ENCODE measurements around the gene PTPRCAP. TPM values are rescaled to one million over a fixed set of nuclear protein-coding genes. Genes with fewer than 3 reads are reported as not detected.

The PTPRCAP gene
- polyA plus RNA-seq, 1 of the 3 experiments (the other 2 are of a cell fraction), result 1.4 TPM

GRCh38 chr11:67452141-67452952 lies 14.9 kb upstream of the PTPRCAP start, which contains the start of gene GPR152:
GPR152 (minus strand) TSS chr11:67452729; CDS start chr11:67452724, 5 bp downstream.
- no peak within 1 kb of the TSS for H3K4me3 ChIP-seq (ENCODE audit: low read depth in 2 of 2, low read length in 1 of 2)
- H3K9me2 ChIP-seq, result no peaks in the 10 kb centered on the region
- 90% methylated on average over 23 of the region's 33 CpGs for WGBS (ENCODE audit: low lambda C conversion rate)
- H3F3A ChIP-seq (replicated peaks; ENCODE audit: insufficient read depth), result no peaks in the 10 kb centered on the region
- peaks cover 0 to 4% of the 10 kb centered on the region in 2 experiments; a peak in 1 of 4 replicates for H3K4me1 ChIP-seq (ENCODE audit: control insufficient read depth in 1 of 2, insufficient read depth in 2 of 2, low read depth in 1 of 2, low read length in 1 of 2)
- no peaks in the 10 kb centered on the region for H3K36me3 ChIP-seq (replicated peaks in 1 of 2; ENCODE audit: control insufficient read depth in 1 of 2, insufficient read depth in 2 of 2, low read length in 1 of 2)
- H3K27me3 ChIP-seq (ENCODE audit: insufficient read depth), result no peaks in the 10 kb centered on the region
- no peak within 1 kb of the TSS for H3K9ac ChIP-seq
- TF ChIP-seq RFX5 (IDR thresholded peaks at IDR 0.05; ENCODE audit: low read length), result no peak
- TF ChIP-seq MAX (IDR thresholded peaks at IDR 0.05; ENCODE audit: low read depth), result no peak
- H3K79me2 ChIP-seq (ENCODE audit: insufficient read depth), result no peaks in the 10 kb centered on the region
- no peaks in the 10 kb centered on the region for H4K20me1 ChIP-seq (ENCODE audit: insufficient read depth)
- no peak within 1 kb of the TSS for H2AFZ ChIP-seq (ENCODE audit: low read depth)
- H3K4me2 ChIP-seq, result no peak within 1 kb of the TSS
- DNase-seq, result no peak
- H3K27ac ChIP-seq (ENCODE audit: low read depth in 2 of 2, low read length in 1 of 2), result no peak within 1 kb of the TSS
- H3K9me3 ChIP-seq, result no peaks in the 10 kb centered on the region
- ChIA-PET CTCF (interaction anchor here (0.6 to 1.5 kb wide), 3 partner anchors 70 to 107 kb away, joined by 3 to 6 read pairs (median 3); no protein-coding TSS in a partner anchor), POLR2A (no interaction called here)

GRCh38 chr11:67451658-67451976 lies 14.1 kb upstream of the PTPRCAP start:
- Histone ChIP-seq H3K4me3 (ENCODE audit: low read depth in 2 of 2, low read length in 1 of 2) (no peak overlapping the region), H3F3A (replicated peaks; ENCODE audit: insufficient read depth) (no peaks in the 10 kb centered on the region), H3K36me3 (replicated peaks in 1 of 2; ENCODE audit: control insufficient read depth in 1 of 2, insufficient read depth in 2 of 2, low read length in 1 of 2) (no peaks in the 10 kb centered on the region), H3K9me2 (no peaks in the 10 kb centered on the region), H3K27me3 (ENCODE audit: insufficient read depth) (no peaks in the 10 kb centered on the region), H3K27ac (ENCODE audit: low read depth in 2 of 2, low read length in 1 of 2) (no peak overlapping the region), H2AFZ (ENCODE audit: low read depth) (no peak overlapping the region), H3K4me2 (no peak overlapping the region), H3K4me1 (ENCODE audit: control insufficient read depth in 1 of 2, insufficient read depth in 2 of 2, low read depth in 1 of 2, low read length in 1 of 2) (peaks cover 0 to 4% of the 10 kb centered on the region in 2 experiments; a peak in 1 of 4 replicates), H3K9ac (no peak overlapping the region), H3K9me3 (no peaks in the 10 kb centered on the region), H4K20me1 (ENCODE audit: insufficient read depth) (no peaks in the 10 kb centered on the region), H3K79me2 (ENCODE audit: insufficient read depth) (no peaks in the 10 kb centered on the region)
- 93% methylated on average over 14 of the region's 14 CpGs for WGBS (ENCODE audit: low lambda C conversion rate)
- POLR2A ChIA-PET, result no interaction called here
- TF ChIP-seq POLR2AphosphoS5 (IDR thresholded peaks at IDR 0.05; ENCODE audit: low read depth, low read length) (no peak), IRF3 (IDR thresholded peaks at IDR 0.05; ENCODE audit: low read depth, low read length) (no peak), RFX5 (IDR thresholded peaks at IDR 0.05; ENCODE audit: low read length) (no peak), EP300 (IDR thresholded peaks at IDR 0.05; ENCODE audit: borderline replicate concordance in 1 of 2, low read depth in 1 of 2, low read length in 1 of 2) (no peak)
- CTCF ChIA-PET, result interaction anchor here (0.6 to 1.5 kb wide), 2 partner anchors 75 to 106 kb away, joined by 3 read pairs; no protein-coding TSS in a partner anchor
- DNase-seq, result no peak

GRCh38 chr11:67450796-67451657 lies 13.5 kb upstream of the PTPRCAP start:
- Histone ChIP-seq H3K4me2 (no peak overlapping the region), H3K27me3 (ENCODE audit: insufficient read depth) (no peaks in the 10 kb centered on the region), H3K36me3 (replicated peaks in 1 of 2; ENCODE audit: control insufficient read depth in 1 of 2, insufficient read depth in 2 of 2, low read length in 1 of 2) (no peaks in the 10 kb centered on the region), H3K79me2 (ENCODE audit: insufficient read depth) (no peaks in the 10 kb centered on the region), H3K4me3 (ENCODE audit: low read depth in 2 of 2, low read length in 1 of 2) (no peak overlapping the region), H3K4me1 (ENCODE audit: control insufficient read depth in 1 of 2, insufficient read depth in 2 of 2, low read depth in 1 of 2, low read length in 1 of 2) (peaks cover 0 to 4% of the 10 kb centered on the region in 2 experiments; a peak in 1 of 4 replicates), H2AFZ (ENCODE audit: low read depth) (no peak overlapping the region), H3F3A (replicated peaks; ENCODE audit: insufficient read depth) (no peaks in the 10 kb centered on the region), H3K9me3 (no peaks in the 10 kb centered on the region), H3K9me2 (no peaks in the 10 kb centered on the region), H4K20me1 (ENCODE audit: insufficient read depth) (no peaks in the 10 kb centered on the region), H3K9ac (no peak overlapping the region), H3K27ac (ENCODE audit: low read depth in 2 of 2, low read length in 1 of 2) (no peak overlapping the region)
- ChIA-PET CTCF (interaction anchor here (0.6 kb wide), 1 partner anchor 75 kb away, joined by 3 read pairs; no protein-coding TSS in a partner anchor), POLR2A (interaction anchor here (1.7 kb wide), 1 partner anchor 17 kb away, joined by 5 read pairs; no protein-coding TSS in a partner anchor)
- DNase-seq, result no peak
- TF ChIP-seq TEAD4 (IDR thresholded peaks at IDR 0.05; ENCODE audit: borderline replicate concordance, insufficient read depth) (no peak), PBX3 (IDR thresholded peaks at IDR 0.05) (no peak), FOSL2 (IDR thresholded peaks at IDR 0.05; ENCODE audit: borderline replicate concordance, low read depth) (no peak), CHD2 (IDR thresholded peaks at IDR 0.05; ENCODE audit: low read length, partially characterized antibody) (no peak), MXI1 (IDR thresholded peaks at IDR 0.05; ENCODE audit: low read depth, low read length) (no peak), RFX5 (IDR thresholded peaks at IDR 0.05; ENCODE audit: low read length) (no peak), SIN3A (IDR thresholded peaks at IDR 0.05; ENCODE audit: borderline replicate concordance, low read depth, low read length) (no peak), GATA2 (CRISPR knock-in tag; IDR thresholded peaks at IDR 0.05) (no peak), FOXM1 (IDR thresholded peaks at IDR 0.05; ENCODE audit: low read depth) (no peak), POLR2AphosphoS5 (IDR thresholded peaks at IDR 0.05; ENCODE audit: low read depth, low read length) (no peak), SMC3 (IDR thresholded peaks at IDR 0.05; ENCODE audit: low read depth, low read length) (no peak)
- WGBS (ENCODE audit: low lambda C conversion rate), result 84% methylated on average over 11 of the region's 25 CpGs
